HG03457 (cell line): ENCODE data around the gene CTRB1.
"Not testable (repeated sequence)": the region's sequence is repeated elsewhere in the genome, so short reads cannot be mapped to it uniquely, and the experiment has no call there.

Experiments used
- ATAC-seq: cut with Tn5 transposase; IDR thresholded peaks from one replicate; pipeline ENCODE4 v1.9.1; 2021; ENCODE audit warnings: moderate number of reproducible peaks; ENCODE audit not compliant: unreplicated experiment

CTRB1 gene

DNA sequence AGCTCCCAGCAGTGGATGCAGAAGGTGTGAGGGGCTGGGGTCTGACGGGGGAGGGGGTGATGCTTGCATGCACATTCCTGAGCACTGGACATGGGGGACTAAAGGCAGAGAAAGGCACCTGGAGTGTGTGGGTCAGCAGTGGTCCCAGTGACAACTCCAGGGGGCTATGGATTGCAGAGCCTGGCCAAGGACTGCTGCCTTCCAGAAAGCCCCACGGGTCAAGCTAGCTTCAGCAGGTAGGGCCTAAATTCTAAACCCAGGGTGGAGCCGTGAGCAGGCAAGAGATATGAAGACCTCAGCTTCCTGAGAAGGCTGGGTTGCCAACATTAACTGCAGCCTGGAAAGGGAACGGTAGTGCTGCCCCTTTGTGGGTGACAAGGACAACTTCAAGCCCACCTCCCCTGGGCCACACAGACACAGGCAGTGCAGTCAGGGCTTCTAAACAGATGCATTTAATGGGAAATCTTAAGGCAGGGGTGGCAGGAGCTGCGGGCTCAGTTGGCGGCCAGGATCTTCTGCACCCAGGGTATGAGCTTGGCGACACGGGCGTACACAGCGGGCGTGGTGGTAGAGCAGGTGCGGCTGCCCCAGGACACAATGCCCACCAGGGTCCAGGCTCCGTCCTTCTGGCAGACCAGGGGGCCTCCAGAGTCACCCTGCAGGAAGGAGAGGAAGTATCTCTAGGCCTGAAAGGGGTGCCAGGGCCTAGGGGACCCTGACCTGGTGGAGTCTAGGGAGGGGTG, 14.9 kb upstream of the CTRB1 start:
- no peak for ATAC-seq

DNA sequence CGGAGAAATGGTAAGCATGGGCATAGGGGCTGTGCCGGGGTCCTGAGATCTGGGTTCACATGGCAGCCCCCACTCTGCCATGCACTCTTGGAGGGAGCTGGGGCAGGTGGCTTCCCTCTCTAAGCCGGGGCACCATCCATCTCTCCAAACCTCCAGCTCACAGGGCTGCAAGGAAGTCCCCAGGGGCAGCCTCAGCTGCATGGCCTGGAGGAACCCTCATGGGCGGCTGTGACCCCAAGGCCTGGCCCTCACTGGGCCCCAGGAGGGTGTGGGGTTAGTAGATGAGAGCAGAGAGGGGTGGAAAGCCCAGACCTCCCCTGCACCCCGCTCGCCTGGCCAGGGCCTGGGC, 14.4 kb upstream of the CTRB1 start:
- ATAC-seq: no peak

DNA sequence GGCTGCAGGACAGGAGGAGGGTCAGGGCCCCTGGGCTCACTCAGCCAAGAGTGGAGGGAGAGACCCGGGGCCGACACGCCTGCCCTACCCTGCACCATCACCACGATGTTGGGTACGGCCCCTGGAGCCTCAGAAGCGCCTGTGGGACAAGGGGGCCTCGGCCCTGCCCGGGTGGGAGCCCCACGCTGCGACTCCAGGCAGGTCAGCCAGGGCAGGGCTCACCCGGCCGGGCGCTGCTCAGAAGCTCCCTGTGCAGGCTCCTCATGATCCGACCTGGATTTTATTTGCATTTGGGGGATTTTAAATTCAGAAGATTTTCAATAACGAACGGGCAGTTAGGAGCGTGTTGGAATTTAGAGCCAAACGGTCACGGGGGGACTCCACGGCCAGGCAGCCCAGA, 13.9 kb upstream of the CTRB1 start:
- not testable (repeated sequence) for ATAC-seq

DNA sequence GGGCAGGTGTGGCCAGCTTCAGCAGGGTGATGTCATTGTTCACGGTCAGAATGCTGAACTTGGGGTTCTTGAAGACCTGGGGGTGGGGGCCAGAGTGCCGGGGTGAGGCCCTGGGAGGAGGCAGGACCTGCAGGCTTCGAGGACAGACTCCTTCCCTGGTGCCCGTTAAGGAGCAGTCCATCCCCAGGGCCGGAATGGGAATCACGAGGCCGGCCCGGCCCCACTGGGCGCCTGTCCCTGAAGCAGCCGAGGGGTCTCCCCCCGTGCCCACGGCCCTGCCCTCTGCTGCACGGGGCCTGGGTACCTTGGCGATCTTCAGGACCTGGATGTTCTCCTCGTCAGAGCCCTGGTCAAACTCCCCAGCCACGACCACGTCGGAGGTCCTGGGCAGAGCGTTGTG, 13.3 kb upstream of the CTRB1 start:
- ATAC-seq: not testable (repeated sequence)

DNA sequence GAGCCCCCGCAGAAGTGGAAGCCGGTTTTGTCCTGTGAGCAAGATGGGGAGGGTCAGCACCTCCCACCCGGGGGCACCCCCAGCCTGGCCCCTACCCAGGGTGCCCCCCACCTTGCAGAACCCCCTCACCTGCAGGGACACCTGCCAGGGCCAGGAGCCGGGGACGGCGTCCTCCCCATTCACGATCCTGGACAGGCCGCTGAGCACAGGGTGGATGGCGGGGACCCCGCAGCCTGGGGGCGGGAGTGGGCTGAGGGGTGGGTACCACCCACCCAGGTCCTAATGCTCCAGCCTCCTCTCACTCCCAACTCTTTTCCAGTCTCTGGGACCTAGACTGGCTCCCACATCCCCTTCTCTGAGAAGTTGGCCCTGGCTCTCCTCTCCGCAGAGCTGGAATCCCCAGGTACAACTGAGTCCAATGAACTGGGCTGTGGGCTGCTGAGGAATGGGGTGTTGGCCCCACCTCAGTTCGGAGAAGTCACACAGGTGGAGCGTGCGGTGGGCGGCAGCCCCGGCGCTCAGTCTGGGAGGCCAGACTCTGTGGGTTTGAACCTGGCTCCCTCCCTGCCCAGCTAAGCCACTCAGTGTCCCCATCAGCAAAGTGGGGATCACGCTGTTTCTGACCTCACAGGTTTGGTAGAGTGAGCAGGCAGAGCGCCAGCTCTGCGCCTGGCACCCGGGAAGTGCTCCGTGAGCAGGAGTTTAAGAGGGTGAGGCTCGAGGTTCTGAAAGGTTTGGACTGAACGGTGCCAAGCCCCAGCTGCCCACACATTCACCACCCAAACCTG, 12.6 kb upstream of the CTRB1 start:
- ATAC-seq: not testable (repeated sequence)

DNA sequence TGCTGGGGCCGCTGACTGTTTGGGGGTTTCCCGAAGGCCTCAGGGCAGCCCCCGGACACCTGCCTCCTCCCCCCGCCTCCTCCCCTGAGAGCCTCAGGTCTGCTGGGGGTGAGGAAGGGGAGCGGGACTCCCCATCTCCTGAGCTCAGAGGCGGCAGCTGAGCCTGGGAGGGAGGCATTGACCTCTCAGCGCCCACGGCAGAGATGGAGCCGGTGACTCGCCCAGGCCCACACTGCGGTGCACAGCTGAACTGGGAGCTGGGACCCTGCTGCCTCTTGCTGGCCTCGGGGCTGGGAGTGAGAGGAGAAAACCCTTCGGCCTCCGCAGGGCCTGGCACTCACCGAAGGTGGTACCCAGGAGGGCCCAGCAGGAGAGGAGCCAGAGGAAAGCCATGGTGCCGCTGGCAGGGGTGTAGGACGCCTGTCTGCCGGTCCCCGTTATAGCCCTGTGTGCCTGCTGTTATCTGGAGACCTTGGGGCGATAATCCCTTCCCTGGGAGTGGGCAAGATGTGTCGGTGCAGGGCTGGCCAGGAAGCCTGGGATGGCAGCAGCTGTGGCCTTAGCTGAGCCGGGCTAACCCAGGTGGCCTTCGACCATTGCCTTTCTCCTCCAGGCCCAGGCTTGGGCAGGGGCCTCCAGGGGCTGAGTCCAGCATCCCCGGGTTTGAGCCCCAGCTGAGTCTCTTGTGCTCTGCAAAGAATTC, 11.9 kb upstream of the CTRB1 start, which contains the start of gene CTRB2:
CTRB2 (minus strand) TSS at position 413 of the 703 bp plus-strand sequence; CDS start at position 393, 20 bp downstream.
- no peak for ATAC-seq

DNA sequence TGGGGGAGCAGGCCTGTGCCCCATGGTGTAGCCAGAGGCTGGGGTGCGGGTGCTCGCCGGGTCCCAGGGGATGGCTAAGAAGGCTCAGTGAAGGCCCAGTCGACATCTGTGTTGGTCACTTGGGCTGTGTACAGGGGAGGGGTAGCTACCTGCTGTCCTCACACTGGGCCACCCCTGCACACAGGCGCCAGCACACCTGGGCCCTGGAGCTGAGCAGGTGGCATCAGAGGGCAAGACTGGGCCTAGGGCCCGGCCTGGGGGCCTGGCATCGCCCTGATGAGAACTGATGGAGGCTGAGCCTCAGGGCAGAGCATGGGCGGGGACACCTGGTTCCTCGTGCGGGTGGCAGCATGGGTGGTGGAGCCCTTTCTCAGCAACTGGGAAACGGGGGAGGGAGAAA, 11.0 kb upstream of the CTRB1 start:
- ATAC-seq: no peak

DNA sequence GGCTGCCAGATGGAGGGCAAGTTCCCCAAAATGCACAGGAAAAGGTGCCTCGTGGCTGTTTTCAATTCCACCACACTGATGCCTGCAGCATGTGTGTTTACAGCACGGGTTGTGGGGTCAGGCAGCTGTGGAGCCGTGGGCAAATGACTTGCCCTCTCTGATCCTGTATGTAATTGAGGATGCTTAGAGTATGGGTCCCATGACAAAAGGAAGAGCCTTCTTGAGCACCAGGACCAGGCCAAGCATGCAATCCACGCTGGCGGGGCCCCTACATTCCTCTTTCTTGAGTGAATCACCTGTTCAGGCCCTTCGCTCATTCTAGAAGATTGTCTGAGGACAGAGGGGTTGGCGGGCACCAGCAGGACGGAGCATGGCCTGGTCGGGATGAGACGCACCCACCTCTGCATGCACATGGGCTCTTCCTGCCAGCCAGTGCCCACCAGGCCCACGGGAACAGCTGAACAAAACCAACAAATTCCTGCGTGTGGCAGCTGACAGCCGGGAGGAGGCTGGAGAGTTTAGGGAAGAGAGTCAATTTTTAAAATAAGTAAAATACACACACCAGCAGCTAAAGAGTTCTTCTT, 10.5 kb upstream of the CTRB1 start:
- no peak for ATAC-seq

DNA sequence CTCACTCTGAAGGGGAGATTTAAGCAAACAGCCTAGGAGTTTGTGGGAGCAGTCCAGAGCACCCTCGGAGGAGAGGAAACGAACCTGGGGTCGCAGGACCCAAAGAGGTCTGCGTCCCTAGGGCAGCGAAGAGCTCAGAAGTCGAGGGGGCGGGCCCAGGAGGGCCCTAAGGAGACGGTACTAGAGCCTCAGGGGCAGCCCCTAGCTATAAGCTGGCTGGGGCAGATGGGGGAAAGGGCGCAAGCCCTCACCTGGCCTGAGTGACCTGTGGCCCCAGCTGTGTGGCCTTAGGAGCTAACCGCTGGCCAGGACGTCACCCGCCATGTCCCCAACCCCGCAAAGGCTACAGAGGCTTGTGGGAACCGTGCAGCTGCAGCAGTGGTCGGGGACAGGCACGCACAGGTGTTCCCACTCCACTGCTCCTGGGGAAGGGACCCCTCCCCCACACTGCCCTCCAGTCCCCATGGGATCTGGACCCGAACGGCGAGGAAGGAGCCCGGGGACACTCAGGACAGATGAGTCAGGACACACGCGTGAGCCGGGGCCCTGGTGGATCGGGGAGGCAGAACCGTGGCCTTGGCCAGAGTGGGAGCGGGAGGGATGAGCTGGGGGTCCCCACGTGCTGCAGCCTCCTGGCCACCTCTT, 9.8 kb upstream of the CTRB1 start:
- ATAC-seq: no peak

DNA sequence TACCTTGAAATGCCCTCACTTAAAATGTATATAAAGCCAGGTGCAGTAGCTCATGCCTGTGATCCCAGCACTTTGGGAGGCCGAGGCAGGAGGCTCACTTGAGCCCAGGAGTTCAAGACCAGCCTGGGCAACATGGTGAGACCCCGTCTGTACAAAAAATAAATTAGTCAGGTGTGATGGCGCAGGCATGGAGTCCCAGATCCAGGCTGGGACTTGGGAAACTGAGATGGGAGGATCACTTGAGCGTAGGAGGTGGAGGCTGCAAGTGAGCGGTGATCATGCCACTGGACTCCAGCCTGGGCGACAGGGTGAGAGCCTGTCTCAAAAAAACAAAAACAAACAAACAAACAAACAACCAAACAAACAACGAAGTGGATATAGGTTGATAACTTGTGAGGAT, 9.3 kb upstream of the CTRB1 start:
- ATAC-seq: not testable (repeated sequence)

DNA sequence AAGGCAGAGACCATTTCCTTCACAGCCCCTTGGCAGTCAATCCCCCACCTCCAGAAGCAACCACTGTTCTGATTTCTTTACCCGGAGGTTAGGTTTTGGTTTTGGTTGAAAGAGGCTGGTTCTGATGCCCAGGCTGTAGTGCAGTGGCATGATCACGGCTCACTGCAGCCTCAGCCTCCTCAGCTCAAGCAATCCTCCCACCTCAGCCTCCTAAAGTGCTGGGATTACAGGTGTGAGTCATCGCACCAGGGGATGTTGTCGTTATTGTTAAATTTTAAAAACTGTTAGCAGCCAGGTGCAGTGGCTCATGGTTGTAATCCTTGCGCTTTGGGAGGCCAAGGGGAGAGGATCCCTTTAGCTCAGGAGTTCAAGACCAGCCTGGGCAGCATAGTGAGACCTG, 8.8 kb upstream of the CTRB1 start:
- no peak for ATAC-seq

DNA sequence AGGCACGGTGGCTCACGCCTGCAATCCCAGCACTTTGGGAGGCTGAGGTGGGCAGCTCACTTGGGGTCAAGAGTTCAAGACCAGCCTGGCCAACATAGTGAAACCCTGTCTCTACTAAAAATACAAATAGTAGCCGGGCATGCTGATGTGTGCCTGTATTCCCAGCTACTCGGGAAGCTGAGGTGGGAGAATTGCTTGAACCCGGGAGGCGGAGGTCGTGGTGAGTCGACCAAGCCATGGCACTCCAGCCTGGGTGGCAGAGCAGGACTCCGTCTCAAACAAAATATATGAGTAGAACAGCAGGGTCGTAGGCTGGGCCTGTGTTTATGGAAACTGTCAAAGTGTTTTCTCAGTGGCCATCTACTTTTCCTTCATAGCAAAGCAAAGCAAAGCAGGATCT, 7.5 kb upstream of the CTRB1 start:
- ATAC-seq: not testable (repeated sequence)

DNA sequence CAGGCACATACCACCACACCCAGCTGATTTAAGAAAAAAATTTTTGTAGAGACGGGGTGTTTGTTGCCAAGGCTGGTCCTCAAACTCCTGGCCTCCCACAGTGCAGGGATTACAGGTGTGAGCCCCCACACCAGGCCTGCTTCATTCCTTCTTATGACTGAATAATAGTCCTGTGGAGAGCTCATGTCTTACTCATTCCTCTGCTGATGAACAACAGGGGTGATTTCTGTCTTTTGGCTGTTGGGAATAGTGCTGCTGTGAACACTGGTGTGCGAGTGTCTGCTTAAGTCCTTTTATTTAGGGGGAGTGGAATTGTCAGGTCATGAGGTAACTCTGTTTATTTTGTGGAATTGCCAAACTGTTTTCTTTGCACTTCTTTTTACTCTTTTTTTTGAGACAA, 2.7 kb upstream of the CTRB1 start:
- ATAC-seq: no peak

DNA sequence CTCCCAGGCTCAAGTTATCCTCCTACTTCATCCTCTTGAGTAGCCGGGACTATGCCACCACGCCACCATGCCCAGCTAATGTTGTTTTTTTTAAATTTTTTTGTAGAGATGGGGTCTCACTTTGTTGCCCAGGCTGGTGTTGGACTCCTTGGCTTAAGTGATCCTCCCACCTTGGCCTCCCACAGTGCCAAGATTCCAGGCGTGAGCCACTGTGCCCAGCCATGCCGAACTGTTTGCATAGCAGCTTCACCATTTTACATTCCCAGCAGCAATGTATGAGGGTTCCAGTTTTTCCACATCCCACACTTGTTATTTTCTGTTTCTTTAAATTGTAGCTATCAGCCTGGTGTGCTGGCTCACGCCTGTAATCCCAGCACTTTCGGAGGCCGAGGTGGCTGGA, 2.2 kb upstream of the CTRB1 start:
- no peak for ATAC-seq

DNA sequence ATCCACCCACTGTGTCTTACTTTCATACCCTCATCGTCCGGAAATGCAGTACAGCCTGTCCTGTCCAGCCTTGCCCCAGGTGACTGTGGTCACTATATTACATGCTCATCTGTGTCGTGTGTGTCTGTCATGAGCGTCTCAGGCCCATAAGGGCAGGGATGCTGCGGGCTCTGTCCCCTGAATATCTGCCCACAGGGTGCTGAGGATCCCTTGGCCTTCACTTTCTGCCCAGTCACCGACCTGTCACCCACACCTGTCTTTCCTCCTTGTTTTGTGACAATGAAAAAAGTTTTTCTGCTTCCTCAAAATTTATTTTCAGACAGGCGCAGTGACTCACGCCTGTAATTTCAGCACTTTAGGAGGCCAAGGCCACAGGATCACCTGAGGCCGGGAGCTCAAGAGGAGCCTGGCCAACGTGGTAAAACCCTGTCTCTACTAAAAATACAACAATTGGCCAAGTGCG, 1.4 kb upstream of the CTRB1 start:
- ATAC-seq: no peak

DNA sequence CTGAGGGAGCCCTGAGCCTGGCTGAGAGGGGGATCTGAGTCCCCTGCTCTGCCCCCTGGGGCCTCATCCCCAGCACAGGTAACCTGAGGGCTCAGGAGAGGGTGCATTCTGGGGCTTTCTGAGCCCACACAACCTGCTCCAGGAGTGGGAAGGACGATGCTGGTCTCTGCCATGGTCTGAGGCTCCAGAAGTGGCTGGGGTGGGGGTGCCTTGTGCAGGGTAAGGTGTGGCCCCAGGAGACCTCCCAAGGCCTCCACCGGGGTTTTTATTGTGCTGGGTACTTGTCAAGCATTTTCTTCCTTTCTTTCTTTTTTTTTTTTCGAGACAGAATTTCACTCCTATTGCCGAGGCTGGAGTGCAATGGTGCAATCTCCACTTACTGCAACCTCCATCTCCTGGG, 300 bp downstream of the CTRB1 start:
- no peak for ATAC-seq

DNA sequence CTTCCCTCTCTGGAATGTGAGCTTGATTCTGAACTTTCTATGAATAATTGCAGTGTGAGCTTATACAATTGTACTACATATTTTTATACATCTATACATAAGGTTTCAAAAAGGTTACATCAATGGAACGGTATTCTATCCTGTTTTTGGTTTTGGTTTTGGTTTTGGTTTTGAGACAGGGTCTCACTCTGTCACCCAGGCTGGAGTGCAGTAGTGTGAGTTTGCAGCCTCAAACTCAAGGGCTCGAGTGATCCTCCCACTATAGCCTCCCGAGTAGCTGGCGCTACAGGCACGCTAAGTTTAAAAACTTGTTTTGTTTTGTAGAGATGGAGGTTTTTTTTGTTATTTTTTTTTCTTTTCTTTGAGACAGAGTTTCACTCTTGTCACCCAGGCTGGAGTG, 1.1 kb downstream of the CTRB1 start:
- no peak for ATAC-seq

DNA sequence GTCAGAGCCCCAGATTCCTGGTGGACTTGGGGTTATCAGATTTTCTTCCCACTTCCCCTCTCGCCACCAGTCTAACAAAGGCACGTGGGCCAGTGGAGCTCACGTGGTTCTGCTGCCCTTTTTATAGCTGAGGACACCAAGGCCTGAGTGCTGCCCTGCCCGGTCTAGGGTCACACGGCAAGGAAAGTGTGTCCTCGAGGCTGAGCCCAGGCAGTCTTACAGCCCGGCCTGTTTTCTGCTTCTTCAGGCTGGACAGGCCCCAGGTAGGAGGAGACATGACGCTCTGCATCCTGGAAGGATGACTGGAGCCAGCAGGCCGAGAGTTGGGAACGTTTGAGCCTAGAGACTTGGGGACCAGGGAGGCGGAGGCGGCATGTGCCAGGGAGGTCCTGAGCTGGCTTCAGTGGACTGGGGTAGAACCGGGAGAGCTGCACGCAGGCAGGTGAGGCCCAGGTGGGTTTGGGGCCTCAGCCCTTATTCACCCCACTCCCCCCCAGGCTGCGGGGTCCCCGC, 3.5 kb downstream of the CTRB1 start:
- no peak for ATAC-seq

DNA sequence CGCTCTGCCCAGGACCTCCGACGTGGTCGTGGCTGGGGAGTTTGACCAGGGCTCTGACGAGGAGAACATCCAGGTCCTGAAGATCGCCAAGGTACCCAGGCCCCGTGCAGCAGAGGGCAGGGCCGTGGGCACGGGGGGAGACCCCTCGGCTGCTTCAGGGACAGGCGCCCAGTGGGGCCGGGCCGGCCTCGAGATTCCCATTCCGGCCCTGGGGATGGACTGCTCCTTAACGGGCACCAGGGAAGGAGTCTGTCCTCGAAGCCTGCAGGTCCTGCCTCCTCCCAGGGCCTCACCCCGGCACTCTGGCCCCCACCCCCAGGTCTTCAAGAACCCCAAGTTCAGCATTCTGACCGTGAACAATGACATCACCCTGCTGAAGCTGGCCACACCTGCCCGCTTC, 4.3 kb downstream of the CTRB1 start:
- not testable (repeated sequence) for ATAC-seq

DNA sequence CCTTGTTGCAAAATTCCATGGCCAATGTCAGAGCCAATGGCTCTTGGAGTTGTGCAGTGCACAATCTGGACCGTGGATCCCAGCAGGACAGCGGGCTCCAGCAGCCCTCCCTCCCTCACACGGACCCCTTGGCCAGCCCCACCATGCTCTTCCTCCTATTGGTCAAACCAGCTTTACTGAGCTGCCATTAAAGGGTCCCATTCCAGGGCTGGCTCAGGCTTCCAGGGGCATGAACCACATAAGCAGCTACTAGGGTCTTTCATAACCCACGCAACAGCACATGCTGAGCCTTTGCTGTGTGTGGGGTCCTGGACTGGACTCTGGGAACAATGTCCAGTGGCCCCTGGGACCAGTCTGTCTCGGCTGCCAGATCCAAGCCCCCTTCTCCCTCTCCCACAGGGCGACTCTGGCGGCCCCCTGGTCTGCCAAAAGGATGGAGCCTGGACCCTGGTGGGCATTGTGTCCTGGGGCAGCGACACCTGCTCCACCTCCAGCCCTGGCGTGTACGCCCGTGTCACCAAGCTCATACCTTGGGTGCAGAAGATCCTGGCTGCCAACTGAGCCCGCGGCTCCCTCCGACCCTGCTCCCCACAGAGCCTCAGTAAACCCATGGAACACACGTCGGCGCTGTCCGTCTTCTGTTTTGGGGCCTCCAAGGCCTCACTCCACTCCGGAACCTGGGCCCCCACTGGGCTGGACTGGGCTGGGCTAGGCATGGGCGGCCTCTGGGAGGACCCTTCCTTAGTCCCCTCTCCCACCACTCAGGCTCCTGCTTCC, 5.7 kb downstream of the CTRB1 start:
- ATAC-seq: no peak
